Sciatic nerve (tissue), 2 donors: Measurements from ENCODE around the gene SLC47A1. TPM values are rescaled to one million over a fixed set of nuclear protein-coding genes. Genes with fewer than 3 reads are reported as not detected.

Experiments
- ATAC-seq: fragments of 200-7000 bp; cut with Tn5 transposase; one replicate; pipeline ENCODE4 v1.9.1; 2020; ENCODE audit warnings: mild to moderate bottlenecking, moderate library complexity
- DNase-seq: peaks from one replicate; pipeline ENCODE4 v3.0.0-alpha.2; 2020; ENCODE audit warnings: low spot score
- intact Hi-C: fragments of 100-400 bp; cut with DNase I; formaldehyde crosslinking; loops from one replicate; pipeline ENCODE4 v1.14.2; 2022
- total RNA-seq: library from RNA; stranded (reverse); fragmentation: NEBNext Ultra II Directional; extraction: Animal tissue kit (Norgen Biotek cat#: 25700); gene quantifications from one replicate; pipeline ENCODE4 v1.2.1, GENCODE V29; 2021
- donor health status: DM: no; HTN: no; CAD: no.
- donor health status: DM: no; HTN: no; CAD: no.

Gene SLC47A1
- total RNA-seq, 1 donor from 2014 or later = 8.0 TPM

GRCh38 chr17:19549746-19550623, 16.3 kb downstream of the SLC47A1 start:
- ATAC-seq (no peak), DNase-seq (no peak)
- intact Hi-C loops = no loop called here

- DNase-seq = no peak
- ATAC-seq = no peak
- intact Hi-C loops = no loop called here
These were observed 17.5 kb downstream of the SLC47A1 start for GRCh38 chr17:19551165-19551564.

GRCh38 chr17:19551591-19552148, 18.0 kb downstream of the SLC47A1 start:
- intact Hi-C loops = no loop called here
- ATAC-seq = no peak

GRCh38 chr17:19553036-19553435, 19.4 kb downstream of the SLC47A1 start:
- no peak for ATAC-seq
- intact Hi-C loops = no loop called here
- no peak for DNase-seq

More at GRCh38 chr17:19551591-19552148, 18.0 kb downstream of the SLC47A1 start:
- DNase-seq = no peak

- intact Hi-C loops = no loop called here
- ATAC-seq (no peak), DNase-seq (no peak)
These were observed 20.7 kb downstream of the SLC47A1 start for GRCh38 chr17:19554393-19554792.

GRCh38 chr17:19555746-19556145, 22.1 kb downstream of the SLC47A1 start:
- DNase-seq (no peak), ATAC-seq (no peak)
- intact Hi-C loops = no loop called here

GRCh38 chr17:19558946-19559345, 25.3 kb downstream of the SLC47A1 start:
- intact Hi-C loops = no loop called here
- DNase-seq (no peak), ATAC-seq (no peak)

- DNase-seq (no peak), ATAC-seq (no peak)
- intact Hi-C loops = no loop called here
These were observed 28.2 kb downstream of the SLC47A1 start for GRCh38 chr17:19561697-19562318.

GRCh38 chr17:19565817-19566575, 32.3 kb downstream of the SLC47A1 start:
- no peak for DNase-seq

GRCh38 chr17:19567216-19568015, 33.8 kb downstream of the SLC47A1 start:
- no peak for DNase-seq
- no peak for ATAC-seq
- intact Hi-C loops = no loop called here

More at GRCh38 chr17:19565817-19566575, 32.3 kb downstream of the SLC47A1 start:
- no peak for ATAC-seq
- intact Hi-C loops = no loop called here

GRCh38 chr17:19568016-19568350, 34.3 kb downstream of the SLC47A1 start:
- DNase-seq (no peak), ATAC-seq (no peak)
- intact Hi-C loops = no loop called here

GRCh38 chr17:19569785-19570543, 36.3 kb downstream of the SLC47A1 start:
- intact Hi-C loops = no loop called here
- ATAC-seq (no peak), DNase-seq (no peak)

- intact Hi-C loops = no loop called here
- DNase-seq = no peak
- ATAC-seq = no peak
These were observed 36.9 kb downstream of the SLC47A1 start for GRCh38 chr17:19570544-19571062.

- no peak for ATAC-seq
- intact Hi-C loops = no loop called here
- no peak for DNase-seq
These were observed 39.4 kb downstream of the SLC47A1 start for GRCh38 chr17:19573075-19573474.

- ATAC-seq (no peak), DNase-seq (no peak)
- intact Hi-C loops = no loop called here
These were observed 41.3 kb downstream of the SLC47A1 start for GRCh38 chr17:19574956-19575355.

GRCh38 chr17:19578545-19578944, 44.9 kb downstream of the SLC47A1 start:
- DNase-seq = no peak
- ATAC-seq = peak; percentile 50
- intact Hi-C loops = no loop called here

- peak; percentile 47 for ATAC-seq
- DNase-seq = no peak
- intact Hi-C loops = no loop called here
These were observed 45.6 kb downstream of the SLC47A1 start for GRCh38 chr17:19579192-19579761.
